K562 (cell line): ENCODE measurements around the gene IGF2. TPM values are rescaled to one million over a fixed set of nuclear protein-coding genes. Genes with fewer than 3 reads are reported as not detected.

ENCODE experiments used
- ARHGAP35 ChIP-seq: fragments of 450-650 bp; IDR thresholded peaks from 2 replicates; pipeline ENCODE4 v1.6.1; 2018; ENCODE audit not compliant: partially characterized antibody
- CREB1 ChIP-seq, 2 experiments: sonication (generic) in 1 of 2; formaldehyde crosslinking in 1 of 2; IDR thresholded peaks; 2 replicates each; pipeline versions ENCODE4 v1.6.1 to v1.8.0; 2012 to 2022; ENCODE audit warnings: inconsistent platforms in 1 of 2, mild to moderate bottlenecking in 1 of 2, missing genetic modification reagents in 1 of 2, moderate library complexity in 1 of 2
- IFI16 ChIP-seq: fragments of 250-450 bp; sonication (Bioruptor Pico); IDR thresholded peaks from 2 replicates; pipeline ENCODE4 v2.1.2; 2022; ENCODE audit warnings: mild to moderate bottlenecking, inconsistent platforms
- KAT2B ChIP-seq: IDR thresholded peaks from one replicate; pipeline ENCODE4 v1.6.1; 2012; ENCODE audit warnings: low read depth, mild to moderate bottlenecking, control low read depth, inconsistent platforms, low read length, moderate library complexity
- MED1 ChIP-seq: sonication (generic); formaldehyde crosslinking; IDR thresholded peaks from 2 replicates; pipeline ENCODE4 v1.8.1; 2023; ENCODE audit warnings: missing genetic modification reagents, borderline replicate concordance
- PML ChIP-seq: IDR thresholded peaks from 2 replicates; pipeline ENCODE4 v1.6.1; 2012; ENCODE audit warnings: low read length, inconsistent platforms
- SAP30 ChIP-seq: fragments of 200-600 bp; sonication (generic); IDR thresholded peaks from 2 replicates; pipeline ENCODE4 v1.6.1; 2012; ENCODE audit warnings: borderline replicate concordance, low read depth, mild to moderate bottlenecking, moderate library complexity, low read length, control low read depth, inconsistent platforms; ENCODE audit not compliant: insufficient read depth, poor library complexity, severe bottlenecking
- polyA plus RNA-seq, 8 experiments: library from polyadenylated mRNA; depleted of rRNA in 4 of 8; stranded (reverse) in 5 of 8; unstranded in 3 of 8; fragments of >200 nt; fragmentation: Nextera tagmentation in 2 of 8; fragmentation: Illumina TruSeq in 1 of 8; extraction: Ambion mirVana in 2 of 8; extraction: Trizol in 1 of 8; gene quantifications; 2 replicates each; pipeline versions ENCODE4 v1.2.1 to v1.2.3, GENCODE V29; 2011 to 2014; ENCODE audit warnings: inconsistent platforms in 1 of 8, missing spikeins in 1 of 8
- total RNA-seq, 7 experiments: library from RNA; depleted of rRNA in 6 of 7; stranded (reverse); fragments of >200 nt in 6 of 7; fragmentation: Illumina TruSeq in 2 of 7; extraction: Trizol in 2 of 7; gene quantifications; 2 replicates each; pipeline versions ENCODE4 v1.2.1 to v1.2.3, GENCODE V29; 2011 to 2021; ENCODE audit warnings: low replicate concordance in 1 of 7
- TF ChIP-seq, protein P1 (sequence below): fragments of 450-650 bp; formaldehyde crosslinking; IDR thresholded peaks from 2 replicates; pipeline ENCODE4 v1.4.0; 2022; ENCODE audit warnings: missing genetic modification characterization

The IGF2 gene
- total and polyA plus RNA-seq, 9 of the 15 experiments (the other 6 are each of a cell fraction or from before 2014, with no cell fraction given), result 0.16 TPM; not detected in 8

DNA sequence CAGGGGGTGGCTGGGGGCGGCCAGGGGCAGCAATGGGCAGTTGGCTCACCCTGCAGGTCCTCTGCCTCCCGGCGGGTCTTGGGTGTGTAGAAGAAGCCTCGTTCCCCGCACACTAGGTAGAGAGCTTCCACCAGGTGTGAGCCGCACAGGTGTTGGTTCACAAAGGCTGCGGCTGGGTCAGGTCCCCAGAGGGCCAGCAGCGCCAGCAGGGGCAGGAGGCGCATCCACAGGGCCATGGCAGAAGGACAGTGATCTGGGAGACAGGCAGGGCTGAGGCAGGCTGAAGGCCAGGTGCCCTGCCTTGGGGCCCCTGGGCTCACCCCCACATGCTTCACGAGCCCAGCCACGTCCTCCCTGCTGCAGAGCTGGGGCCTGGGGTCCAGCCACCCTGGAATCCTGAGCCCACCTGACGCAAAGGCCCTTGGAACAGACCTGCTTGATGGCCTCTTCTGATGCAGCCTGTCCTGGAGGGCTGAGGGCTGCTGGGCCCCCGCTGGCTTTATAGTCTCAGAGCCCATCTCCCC is 21.6 kb upstream of the IGF2 start, which contains the start of gene INS (continued):
- TF ChIP-seq, protein P1, sequence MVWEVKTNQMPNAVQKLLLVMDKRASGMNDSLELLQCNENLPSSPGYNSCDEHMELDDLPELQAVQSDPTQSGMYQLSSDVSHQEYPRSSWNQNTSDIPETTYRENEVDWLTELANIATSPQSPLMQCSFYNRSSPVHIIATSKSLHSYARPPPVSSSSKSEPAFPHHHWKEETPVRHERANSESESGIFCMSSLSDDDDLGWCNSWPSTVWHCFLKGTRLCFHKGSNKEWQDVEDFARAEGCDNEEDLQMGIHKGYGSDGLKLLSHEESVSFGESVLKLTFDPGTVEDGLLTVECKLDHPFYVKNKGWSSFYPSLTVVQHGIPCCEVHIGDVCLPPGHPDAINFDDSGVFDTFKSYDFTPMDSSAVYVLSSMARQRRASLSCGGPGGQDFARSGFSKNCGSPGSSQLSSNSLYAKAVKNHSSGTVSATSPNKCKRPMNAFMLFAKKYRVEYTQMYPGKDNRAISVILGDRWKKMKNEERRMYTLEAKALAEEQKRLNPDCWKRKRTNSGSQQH (CRISPR knock-in tag), result no peak
- TF ChIP-seq CREB1 (IDR thresholded peaks at IDR 0.05) (no peak), CREB1 (CRISPR knock-in tag; IDR thresholded peaks at IDR 0.05) (no peak), ARHGAP35 (no peak), PML (no peak), MED1 (CRISPR knock-in tag) (no peak), KAT2B (no peak), SAP30 (no peak), IFI16 (CRISPR knock-in tag) (no peak)
